ENCODE data around the gene S100A10. TPM values are rescaled to one million over a fixed set of nuclear protein-coding genes. Genes with fewer than 3 reads are reported as not detected.

The S100A10 gene
- total and polyA plus RNA-seq, 2 of the 4 experiments (the other 2 are of a cell fraction): 86.0 to 277 TPM

DNA sequence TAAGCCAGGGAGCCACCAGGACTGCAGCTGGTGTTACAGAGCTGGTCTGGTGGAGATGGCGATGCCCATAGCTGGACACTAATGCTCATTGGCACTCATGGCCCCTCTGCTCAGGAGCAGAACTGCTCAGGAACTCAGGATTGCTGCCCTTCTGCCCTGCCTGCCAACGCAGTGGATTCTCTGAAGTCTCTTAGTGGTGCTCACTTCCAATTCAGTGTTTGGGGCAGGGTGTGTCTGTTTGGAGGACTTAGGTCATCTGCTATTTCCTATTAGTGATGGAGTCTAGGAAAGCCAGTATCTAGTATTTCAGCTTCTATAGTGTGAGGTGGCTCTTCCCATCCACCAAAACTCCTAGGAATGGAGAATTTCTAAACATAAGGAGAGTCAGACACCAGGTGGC lies 29.1 kb downstream of the S100A10 start:
- Histone ChIP-seq H3K56ac (ENCODE audit: extremely low read depth, insufficient read depth, low read length) (no peak overlapping the region), H3K27ac (ENCODE audit: insufficient read depth, low read length) (no peak overlapping the region), H2BK15ac (ENCODE audit: low read depth, low read length) (no peak overlapping the region), H2BK5ac (ENCODE audit: low read depth, low read length, poor library complexity, severe bottlenecking) (no peak overlapping the region), H2BK120ac (ENCODE audit: low read depth, low read length) (no peak overlapping the region), H4K91ac (ENCODE audit: insufficient read depth, low read depth, low read length) (no peak overlapping the region), H3K36me3 (ENCODE audit: control insufficient read depth, insufficient read depth, low read length) (no peaks in the 10 kb centered on the region), H4K5ac (ENCODE audit: low read depth, low read length) (no peak overlapping the region), H3K4ac (ENCODE audit: low read depth, low read length) (no peak overlapping the region), H2AK9ac (replicated peaks; ENCODE audit: low read depth, low read length, poor library complexity) (no peak overlapping the region), H3K4me1 (ENCODE audit: control insufficient read depth, insufficient read depth, low read length) (no peaks in the 10 kb centered on the region), H3K14ac (replicated peaks; ENCODE audit: low read depth, low read length) (no peak overlapping the region), H3K4me2 (ENCODE audit: low read depth, low read length) (no peak overlapping the region), H2AK5ac (ENCODE audit: low read depth, low read length) (no peak overlapping the region), H3K4me3 (ENCODE audit: insufficient read depth, low read depth, low read length) (no peak overlapping the region), H3K23ac (ENCODE audit: low read depth, low read length) (no peak overlapping the region), H3K9me3 (ENCODE audit: control insufficient read depth, insufficient read depth, low read length) (no peaks in the 10 kb centered on the region), H3K9ac (ENCODE audit: low read depth, low read length) (no peak overlapping the region), H3K9me1 (ENCODE audit: insufficient read depth, low read length) (peaks cover 4% of the 10 kb centered on the region; the same call in 1 of the 2 replicates), H4K8ac (ENCODE audit: low read depth in 2 of 2, low read length in 2 of 2) (no peak overlapping the region), H4K20me1 (ENCODE audit: insufficient read depth, low read length) (peaks cover 5% of the 10 kb centered on the region; the same call in 1 of the 2 replicates), H3K79me1 (ENCODE audit: low read depth in 1 of 2, low read length in 2 of 2) (no peaks in the 10 kb centered on the region), H2BK20ac (ENCODE audit: low read depth, low read length) (no peak overlapping the region), H3K18ac (ENCODE audit: low read depth, low read length) (no peak overlapping the region), H3K27me3 (ENCODE audit: control insufficient read depth, insufficient read depth, low read length) (no peaks in the 10 kb centered on the region), H2AFZ (replicated peaks; ENCODE audit: low read length, poor library complexity) (no peak overlapping the region)
- no peak for DNase-seq
- ChIA-PET CTCF (interaction anchor here (1.3 kb wide), 1 partner anchor 37 kb away, joined by 4 read pairs; no protein-coding TSS in a partner anchor), POLR2A (ENCODE audit: unreplicated experiment) (no interaction called here)
- dilution Hi-C loops (cut with HindIII; ENCODE audit: low sequenced_read_pairs, unreplicated experiment): no loop called here
- BruUV-seq (replicated peaks): no TSS peak
- intact Hi-C loops (cut with micrococcal nuclease): no loop called here
- in situ Hi-C loops (cut with MboI; ENCODE audit: low sequenced_read_pairs): no loop called here
- no peak for ATAC-seq (ENCODE audit: low read depth)
- WGBS, 2 experiments (ENCODE audit: extremely low coverage in 2 of 2, insufficient read length in 1 of 2): 86% methylated on average over 1 of the region's 2 CpGs; no CpG with 5 or more reads in 1 of the 2 experiments
- TF ChIP-seq RFX5 (IDR thresholded peaks at IDR 0.05; ENCODE audit: low read depth, low read length): no peak
- no peak for TF ChIP-seq SMC3 (IDR thresholded peaks at IDR 0.05; ENCODE audit: low read depth, low read length)
- TF ChIP-seq CHD1 (IDR thresholded peaks at IDR 0.05; ENCODE audit: low read depth, low read length): no peak
- TF ChIP-seq RCOR1 (IDR thresholded peaks at IDR 0.05; ENCODE audit: insufficient replicate concordance, low read length): no peak
- TF ChIP-seq, protein P1, sequence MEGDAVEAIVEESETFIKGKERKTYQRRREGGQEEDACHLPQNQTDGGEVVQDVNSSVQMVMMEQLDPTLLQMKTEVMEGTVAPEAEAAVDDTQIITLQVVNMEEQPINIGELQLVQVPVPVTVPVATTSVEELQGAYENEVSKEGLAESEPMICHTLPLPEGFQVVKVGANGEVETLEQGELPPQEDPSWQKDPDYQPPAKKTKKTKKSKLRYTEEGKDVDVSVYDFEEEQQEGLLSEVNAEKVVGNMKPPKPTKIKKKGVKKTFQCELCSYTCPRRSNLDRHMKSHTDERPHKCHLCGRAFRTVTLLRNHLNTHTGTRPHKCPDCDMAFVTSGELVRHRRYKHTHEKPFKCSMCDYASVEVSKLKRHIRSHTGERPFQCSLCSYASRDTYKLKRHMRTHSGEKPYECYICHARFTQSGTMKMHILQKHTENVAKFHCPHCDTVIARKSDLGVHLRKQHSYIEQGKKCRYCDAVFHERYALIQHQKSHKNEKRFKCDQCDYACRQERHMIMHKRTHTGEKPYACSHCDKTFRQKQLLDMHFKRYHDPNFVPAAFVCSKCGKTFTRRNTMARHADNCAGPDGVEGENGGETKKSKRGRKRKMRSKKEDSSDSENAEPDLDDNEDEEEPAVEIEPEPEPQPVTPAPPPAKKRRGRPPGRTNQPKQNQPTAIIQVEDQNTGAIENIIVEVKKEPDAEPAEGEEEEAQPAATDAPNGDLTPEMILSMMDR (conservative IDR thresholded peaks at IDR 0.05; ENCODE audit: low read depth, low read length): no peak
- TF ChIP-seq, protein P2, sequence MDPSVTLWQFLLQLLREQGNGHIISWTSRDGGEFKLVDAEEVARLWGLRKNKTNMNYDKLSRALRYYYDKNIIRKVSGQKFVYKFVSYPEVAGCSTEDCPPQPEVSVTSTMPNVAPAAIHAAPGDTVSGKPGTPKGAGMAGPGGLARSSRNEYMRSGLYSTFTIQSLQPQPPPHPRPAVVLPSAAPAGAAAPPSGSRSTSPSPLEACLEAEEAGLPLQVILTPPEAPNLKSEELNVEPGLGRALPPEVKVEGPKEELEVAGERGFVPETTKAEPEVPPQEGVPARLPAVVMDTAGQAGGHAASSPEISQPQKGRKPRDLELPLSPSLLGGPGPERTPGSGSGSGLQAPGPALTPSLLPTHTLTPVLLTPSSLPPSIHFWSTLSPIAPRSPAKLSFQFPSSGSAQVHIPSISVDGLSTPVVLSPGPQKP (IDR thresholded peaks at IDR 0.05; ENCODE audit: borderline replicate concordance, low read depth, low read length): no peak
- no peak for TF ChIP-seq MAFK (IDR thresholded peaks at IDR 0.05; ENCODE audit: low read depth, low read length)
- TF ChIP-seq NFE2L2 (IDR thresholded peaks at IDR 0.05; ENCODE audit: low read depth, low read length): no peak
- TF ChIP-seq MAZ (IDR thresholded peaks at IDR 0.05; ENCODE audit: borderline replicate concordance, low read depth, low read length): no peak
- no peak for TF ChIP-seq CEBPB (IDR thresholded peaks at IDR 0.05; ENCODE audit: low read depth, low read length)
- TF ChIP-seq BHLHE40 (IDR thresholded peaks at IDR 0.05; ENCODE audit: low read depth, low read length): no peak
- TF ChIP-seq RAD21 (IDR thresholded peaks at IDR 0.05; ENCODE audit: low read length): no peak

All from IMR-90 (cell line).